Stimulated activated CD4-positive, alpha-beta T cell treated with anti-CD3 and anti-CD28 coated beads, Interleukin-1b, Interleukin-23, amount 100 ng/mL, for 24 hours (primary cell): Measurements from ENCODE around the gene DENND4B.

Experiments
- DNase-seq, 4 experiments: peaks; one replicate each; pipeline ENCODE4 v3.0.0-alpha.2; 2020; ENCODE audit warnings: low read depth in 4 of 4, low spot score in 1 of 4

Gene DENND4B

DNA sequence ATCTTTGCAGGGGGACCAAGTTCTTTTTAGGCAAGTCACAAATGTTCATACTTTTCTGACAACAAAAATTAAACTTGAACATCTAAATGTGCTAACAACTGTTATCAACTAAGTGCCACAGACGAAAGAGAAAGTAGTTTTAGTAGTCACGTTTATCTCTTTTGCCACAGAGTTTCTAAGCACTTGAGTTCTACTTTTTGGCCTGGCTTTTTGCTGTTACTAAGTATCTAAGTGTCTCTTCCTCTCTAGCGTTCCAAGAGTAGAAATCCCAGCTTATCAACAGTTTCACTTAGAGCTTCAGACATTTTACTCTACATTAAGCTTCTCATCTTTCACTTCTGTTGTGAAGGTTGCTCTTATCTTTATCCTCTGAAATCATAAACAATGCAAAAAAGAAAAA is 58.0 kb downstream of the DENND4B start:
- DNase-seq: no peak

GRCh38 chr1:153886127-153886526 is 60.4 kb downstream of the DENND4B start:
- no peak for DNase-seq

DNA sequence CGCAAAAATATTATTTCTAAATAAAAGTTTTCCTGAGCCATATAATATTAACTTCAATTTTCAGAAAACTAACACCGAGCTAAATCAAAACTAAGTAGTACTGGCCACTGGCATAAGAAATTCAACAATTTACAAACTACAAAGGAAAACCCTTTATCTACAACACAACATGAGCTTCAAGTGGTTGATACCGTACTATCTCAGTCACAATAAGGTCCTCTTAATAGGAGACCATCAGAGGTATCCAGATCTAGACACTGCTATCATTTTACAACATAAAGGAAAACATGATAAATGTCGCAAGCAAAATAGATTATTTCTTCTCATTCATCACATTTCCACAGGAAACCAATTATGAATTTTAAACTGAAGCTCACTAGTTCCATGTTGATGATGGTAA is 63.3 kb downstream of the DENND4B start:
- DNase-seq: no peak

GRCh38 chr1:153882296-153882912 is 64.1 kb downstream of the DENND4B start:
- DNase-seq: no peak

GRCh38 chr1:153881751-153882150 is 64.8 kb downstream of the DENND4B start:
- DNase-seq: no peak

GRCh38 chr1:153880962-153881361 is 65.6 kb downstream of the DENND4B start:
- DNase-seq: peak in 1 of 4 experiments; percentile 10

DNA sequence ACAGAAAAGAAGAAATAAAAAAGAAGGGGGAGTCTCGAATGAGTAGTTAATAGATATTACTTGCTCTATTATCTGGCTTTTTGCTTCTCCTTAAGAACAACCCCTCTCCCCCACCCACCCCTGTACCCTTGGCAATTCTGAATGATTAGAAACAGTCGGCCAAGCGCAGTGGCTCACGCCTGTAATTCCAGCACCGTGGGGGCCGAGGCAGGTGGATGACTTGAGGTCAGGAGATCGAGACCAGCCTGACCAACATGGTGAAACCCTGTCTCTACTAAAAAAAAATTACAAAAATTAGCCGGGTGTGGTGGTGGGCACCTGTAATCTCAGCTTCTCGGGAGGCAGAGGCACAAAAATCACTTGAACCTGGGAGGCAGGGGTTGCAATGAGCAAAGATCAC is 66.5 kb downstream of the DENND4B start:
- no peak for DNase-seq
